ENCODE results near the gene GRIA3.
"Not testable (repeated sequence)": the region's sequence is repeated elsewhere in the genome, so short reads cannot be mapped to it uniquely, and the experiment has no call there.

GRIA3 gene

DNA sequence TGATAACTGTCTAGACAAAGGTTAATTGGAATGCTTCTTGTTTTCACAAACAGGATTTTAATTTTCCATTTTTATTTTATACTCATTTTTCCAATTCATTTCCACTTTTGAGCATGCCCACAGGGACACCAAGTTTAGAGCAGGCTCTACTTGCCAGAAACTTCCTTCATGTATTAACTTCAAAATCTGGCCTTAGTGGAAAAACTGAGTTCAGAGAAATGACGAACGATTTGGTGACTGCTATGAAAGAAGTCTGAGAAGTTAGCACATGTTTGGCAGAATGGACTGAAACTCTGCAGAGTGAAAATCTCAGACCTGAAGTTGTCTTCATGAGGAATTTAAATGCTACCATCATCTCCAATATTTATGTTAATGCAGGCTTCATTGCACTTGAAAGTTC is 334.7 kb downstream of the GRIA3 start:
- no peak for DNase-seq (ENCODE audit: low read depth in 3 of 3, low spot score in 1 of 3)

DNA sequence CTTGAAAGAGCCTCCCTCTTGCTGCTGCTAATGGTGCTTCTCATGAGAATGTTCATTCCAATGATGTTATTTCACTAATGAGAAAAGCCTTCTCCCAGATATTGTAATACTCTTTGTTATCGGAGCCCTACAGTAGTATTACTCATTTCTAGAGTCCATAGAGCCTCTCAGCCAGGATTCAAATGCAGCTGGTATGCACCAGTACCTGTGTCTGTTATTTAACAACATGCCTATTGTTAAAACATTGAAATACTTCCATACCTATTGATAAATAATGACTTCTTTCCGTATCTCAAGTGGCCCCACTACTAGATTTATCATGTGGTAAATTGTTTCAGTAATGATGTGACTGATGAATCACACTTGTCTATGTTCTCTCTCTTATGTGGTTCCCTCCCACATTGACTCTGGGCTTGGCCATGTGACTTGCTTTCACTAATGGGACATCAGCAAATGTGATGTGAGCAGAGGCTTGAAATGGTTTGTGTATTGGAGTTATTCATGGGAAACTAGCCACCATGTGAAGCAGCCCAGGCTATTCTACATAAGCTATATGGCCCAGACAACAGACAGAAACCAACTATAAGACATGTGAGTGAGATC is 341.1 kb downstream of the GRIA3 start:
- no peak for DNase-seq (ENCODE audit: low read depth in 3 of 3, low spot score in 1 of 3)

DNA sequence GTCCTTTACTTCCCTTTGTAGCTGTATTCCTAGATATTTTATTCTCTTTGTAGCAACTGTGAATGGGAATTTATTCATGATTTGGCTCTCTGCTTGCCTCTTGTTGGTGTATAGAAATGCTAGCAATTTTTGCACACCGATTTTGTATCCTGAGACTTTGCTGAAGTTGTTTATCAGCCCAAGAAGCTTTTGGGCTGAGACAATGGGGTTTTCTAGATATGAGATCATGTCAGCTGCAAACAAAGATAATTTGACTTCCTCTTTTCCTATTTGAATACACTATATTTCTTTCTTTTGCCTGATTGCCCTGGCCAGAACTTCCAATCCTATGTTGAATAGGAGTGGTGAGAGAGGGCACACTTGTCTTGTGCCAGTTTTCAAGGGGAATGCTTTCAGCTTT is 346.6 kb downstream of the GRIA3 start:
- DNase-seq (ENCODE audit: low read depth in 3 of 3, low spot score in 1 of 3), result not testable (repeated sequence)
